GM12874 (cell line): ENCODE data around the gene LOX.

Experiments
- TF ChIP-seq, protein P1 (sequence below): IDR thresholded peaks from 2 replicates; pipeline ENCODE4 v1.5.1; 2011; ENCODE audit warnings: low read depth, mild to moderate bottlenecking, control low read depth, low read length, moderate library complexity; ENCODE audit not compliant: insufficient read depth

Gene LOX

DNA sequence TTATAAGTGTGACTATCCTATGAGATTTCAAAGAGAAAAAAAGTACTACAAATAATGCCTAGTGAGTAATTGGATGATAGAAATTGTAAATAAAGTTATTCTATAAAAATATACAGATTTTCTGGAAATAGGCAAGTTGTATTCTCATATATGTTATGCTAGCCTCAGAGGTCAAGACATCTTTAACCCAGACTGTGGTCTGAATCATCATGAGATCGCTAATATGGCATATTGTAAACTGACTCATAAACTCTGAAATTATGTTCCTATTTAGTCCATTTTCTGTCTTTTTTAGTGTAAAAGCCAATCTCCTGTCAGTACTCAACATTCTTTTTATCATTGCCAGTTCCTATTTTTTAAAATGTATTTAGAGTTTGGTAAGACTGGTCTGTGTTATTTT lies 14.2 kb downstream of the LOX start:
- TF ChIP-seq, protein P1, sequence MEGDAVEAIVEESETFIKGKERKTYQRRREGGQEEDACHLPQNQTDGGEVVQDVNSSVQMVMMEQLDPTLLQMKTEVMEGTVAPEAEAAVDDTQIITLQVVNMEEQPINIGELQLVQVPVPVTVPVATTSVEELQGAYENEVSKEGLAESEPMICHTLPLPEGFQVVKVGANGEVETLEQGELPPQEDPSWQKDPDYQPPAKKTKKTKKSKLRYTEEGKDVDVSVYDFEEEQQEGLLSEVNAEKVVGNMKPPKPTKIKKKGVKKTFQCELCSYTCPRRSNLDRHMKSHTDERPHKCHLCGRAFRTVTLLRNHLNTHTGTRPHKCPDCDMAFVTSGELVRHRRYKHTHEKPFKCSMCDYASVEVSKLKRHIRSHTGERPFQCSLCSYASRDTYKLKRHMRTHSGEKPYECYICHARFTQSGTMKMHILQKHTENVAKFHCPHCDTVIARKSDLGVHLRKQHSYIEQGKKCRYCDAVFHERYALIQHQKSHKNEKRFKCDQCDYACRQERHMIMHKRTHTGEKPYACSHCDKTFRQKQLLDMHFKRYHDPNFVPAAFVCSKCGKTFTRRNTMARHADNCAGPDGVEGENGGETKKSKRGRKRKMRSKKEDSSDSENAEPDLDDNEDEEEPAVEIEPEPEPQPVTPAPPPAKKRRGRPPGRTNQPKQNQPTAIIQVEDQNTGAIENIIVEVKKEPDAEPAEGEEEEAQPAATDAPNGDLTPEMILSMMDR = no peak

DNA sequence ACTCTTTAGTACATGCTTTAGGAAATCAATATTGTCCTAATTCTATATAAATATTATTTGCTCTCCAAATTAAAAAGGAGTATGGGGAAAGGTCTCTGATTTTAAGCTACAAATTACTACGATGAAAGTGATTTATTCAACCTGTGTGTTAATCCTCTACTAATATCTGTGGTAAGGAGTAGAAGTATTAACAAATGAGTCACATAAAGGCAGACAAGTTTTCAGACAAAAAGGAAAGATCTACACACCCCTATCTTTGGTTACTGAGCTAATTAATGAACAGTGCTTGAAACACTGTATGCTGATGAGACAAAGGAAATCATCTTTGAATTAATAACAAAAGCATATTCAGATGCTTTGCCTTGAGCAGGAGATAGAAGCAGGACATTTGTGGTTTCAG lies 15.9 kb downstream of the LOX start:
- TF ChIP-seq, protein P1 = no peak

DNA sequence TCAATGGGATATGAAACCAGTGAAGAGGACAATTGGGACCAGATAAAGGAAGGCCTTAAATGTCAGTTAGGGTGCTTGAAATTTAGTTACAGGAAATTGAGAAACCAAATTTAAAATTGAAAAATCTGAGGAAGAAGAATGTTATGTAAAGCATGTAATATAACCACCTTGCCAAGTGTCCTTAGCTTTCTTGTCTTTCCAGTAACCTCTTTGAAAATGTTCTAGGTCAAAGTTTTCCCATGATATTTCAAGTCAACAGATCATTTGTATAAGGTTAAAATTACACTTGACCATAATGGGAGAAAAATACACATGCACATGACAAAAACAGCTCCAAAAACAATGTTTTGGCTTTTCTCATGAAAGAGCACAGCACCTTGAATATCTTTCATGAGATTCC lies 21.1 kb downstream of the LOX start:
- TF ChIP-seq, protein P1 = no peak

DNA sequence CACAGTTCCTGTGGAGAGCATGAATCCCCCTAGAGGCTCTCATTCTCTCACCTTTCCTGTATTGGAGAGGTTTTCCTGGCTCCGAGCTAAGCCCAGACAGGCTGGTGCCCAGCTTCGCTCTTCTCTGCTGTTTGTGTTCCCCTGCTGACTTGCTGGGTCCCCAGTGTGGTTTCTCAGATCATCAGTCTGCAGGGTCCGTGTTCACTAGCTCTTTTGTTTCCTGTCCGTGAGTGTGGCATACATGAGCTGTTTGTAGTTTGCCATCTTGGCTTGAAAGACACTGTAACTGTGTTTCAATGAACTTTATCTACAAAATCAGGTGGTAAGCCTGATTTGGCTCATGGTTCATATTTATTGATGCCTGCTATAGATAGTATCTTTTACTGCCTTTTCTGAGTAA lies 23.8 kb downstream of the LOX start:
- TF ChIP-seq, protein P1 = no peak

DNA sequence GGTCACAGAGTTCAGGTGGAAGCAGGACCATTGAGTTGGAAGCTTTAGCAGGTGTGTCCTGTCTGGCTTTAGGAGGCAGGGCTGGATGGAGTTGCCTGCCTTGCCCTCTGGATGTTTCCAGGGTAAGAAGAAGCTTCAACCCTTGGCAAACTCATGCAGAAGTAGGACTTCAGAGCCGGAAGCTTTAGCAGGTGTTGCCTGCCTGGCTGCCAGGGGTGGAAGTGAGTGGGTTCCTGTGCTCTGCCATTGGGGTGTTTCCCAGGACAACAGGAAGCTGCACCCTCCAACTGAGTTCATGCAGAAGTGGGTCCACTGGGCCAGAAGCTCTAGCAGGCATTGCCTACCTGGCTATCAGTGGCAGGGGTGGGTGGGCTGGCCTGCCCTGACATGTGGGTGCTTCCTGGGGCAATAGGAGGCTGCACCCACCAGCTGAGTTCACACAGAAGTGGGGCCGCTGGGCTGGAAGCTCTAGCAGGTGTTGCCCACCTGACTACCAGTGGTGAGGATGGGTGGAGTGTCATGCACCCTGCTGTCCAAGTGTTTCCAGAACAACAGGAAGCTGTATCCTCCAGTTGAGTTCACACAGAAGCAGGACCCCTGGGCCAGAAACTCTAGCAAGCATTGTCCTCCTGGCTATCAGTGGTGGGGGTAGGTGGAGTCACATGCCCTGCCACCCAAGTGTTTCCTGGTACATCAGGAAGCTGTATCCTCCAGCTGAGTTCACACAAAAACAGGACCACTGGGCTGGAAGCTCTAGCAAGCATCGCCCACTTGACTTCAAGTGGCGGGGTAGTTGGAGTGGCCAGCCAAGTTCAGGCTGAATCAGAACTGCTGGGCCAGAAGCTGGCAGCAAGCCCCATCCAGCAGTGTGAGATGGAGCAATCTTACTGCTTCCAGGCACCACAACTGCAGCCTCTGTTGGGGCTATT lies 24.6 kb downstream of the LOX start:
- TF ChIP-seq, protein P1 = no peak

DNA sequence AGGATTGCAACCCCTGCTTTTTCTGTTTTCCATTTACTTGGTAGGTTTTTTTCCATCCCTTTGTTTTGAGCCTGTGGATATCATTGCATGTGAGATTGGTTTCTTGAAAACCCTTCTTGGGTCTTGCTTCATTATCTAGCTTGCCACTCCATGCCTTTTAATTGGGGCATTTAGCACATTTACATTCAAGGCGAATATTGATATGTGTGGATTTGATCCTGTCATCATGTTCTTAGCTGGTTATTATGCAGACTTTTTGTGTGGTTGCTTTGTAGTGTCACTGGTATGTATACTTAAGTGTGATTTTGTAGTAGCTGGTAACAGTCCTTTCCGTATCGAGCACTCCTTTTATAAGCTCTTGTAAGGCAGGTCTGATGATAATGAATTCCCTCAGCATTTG lies 26.5 kb downstream of the LOX start:
- TF ChIP-seq, protein P1 = no peak

DNA sequence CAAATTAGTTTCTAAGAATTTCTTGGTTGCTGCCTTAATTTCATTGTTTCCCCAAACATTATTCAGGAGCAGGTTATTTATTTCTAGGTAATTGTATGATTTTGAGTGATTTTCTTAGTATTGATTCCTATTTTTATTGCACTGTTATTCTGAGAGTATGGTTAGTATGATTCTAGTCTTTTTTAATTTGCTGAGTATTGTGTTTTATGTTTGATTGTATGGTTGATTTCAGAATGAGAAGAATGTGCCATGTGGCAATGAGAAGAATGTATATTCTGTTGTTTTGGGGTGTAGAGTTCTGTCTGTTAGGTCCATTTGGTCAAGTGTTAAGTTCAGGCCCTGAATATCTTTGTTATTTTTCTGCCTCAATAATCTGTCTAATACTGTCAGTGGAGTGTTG lies 27.1 kb downstream of the LOX start:
- TF ChIP-seq, protein P1 = no peak
